ENCODE results near the gene MAPK6.
A peak's percentile ranks its signal among the peaks of the same experiment; 100 is the strongest.

Gene MAPK6

GRCh38 chr15:52102463-52102862, 83.4 kb downstream of the MAPK6 start:
- DNase-seq (ENCODE audit: low spot score): peak; percentile 63

GRCh38 chr15:52103217-52104207, 84.5 kb downstream of the MAPK6 start:
- peak; percentile 86 for DNase-seq (ENCODE audit: low spot score)

GRCh38 chr15:52104532-52105004, 85.5 kb downstream of the MAPK6 start:
- DNase-seq (ENCODE audit: low spot score): no peak

GRCh38 chr15:52105846-52106245, 86.8 kb downstream of the MAPK6 start:
- no peak for DNase-seq (ENCODE audit: low spot score)

GRCh38 chr15:52106641-52107040, 87.6 kb downstream of the MAPK6 start:
- no peak for DNase-seq (ENCODE audit: low spot score)

DNA sequence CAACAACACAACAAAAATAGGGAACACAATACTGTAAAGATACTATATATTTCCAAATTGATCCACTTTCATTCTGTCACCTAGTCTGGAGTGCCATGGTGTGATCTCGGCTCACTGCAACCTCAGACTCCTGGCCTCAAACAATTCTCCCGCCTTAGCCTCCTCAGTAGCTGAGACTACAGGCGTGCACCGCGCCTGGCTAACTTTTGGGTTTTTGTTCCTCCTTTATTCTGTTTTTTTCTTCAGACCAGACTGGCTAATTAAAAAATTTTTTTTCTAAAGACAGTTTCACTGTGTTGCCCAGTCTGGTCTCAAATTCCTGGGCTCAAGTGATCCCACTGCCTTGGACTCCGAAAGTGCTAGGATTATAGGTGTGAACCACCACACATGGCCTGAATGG, 88.2 kb downstream of the MAPK6 start:
- DNase-seq (ENCODE audit: low spot score): no peak

- no peak for DNase-seq (ENCODE audit: low spot score)
Observed at GRCh38 chr15:52109559-52110451, 90.8 kb downstream of the MAPK6 start.

DNA sequence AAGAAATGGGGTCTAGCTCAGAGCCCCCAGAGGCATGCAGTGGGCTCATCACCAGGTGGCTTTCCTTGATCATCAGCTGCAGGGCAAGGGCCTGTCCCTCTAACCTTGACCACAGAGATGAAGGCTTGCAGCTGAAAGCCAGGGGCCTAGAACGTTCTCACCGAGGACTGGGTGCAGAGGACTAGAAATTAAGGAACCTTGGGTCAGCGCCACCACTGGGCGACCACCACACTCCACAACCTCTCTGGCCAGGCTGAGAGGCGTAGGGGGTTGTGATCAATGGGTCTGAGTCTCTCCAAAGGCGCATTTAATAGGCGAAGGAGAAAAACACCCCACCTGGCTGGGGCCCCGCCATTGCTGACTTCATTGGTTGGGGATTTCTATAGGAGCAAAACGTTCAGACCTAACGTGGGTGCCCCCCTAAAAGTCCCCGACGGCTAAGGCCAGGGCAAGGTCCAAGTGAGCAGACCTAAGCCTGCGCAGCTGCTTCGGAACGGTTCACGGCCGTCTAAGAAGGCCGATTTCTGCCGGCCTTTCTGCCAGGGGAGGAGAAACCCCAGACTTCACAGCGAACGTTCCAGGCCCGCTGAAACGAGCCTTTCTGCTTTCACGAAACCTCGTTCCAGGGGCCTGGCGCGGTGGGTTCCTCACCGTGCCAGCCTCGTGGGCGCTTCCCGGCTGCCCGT, 92.6 kb downstream of the MAPK6 start:
- DNase-seq (ENCODE audit: low spot score): no peak

GRCh38 chr15:52112203-52112750, 93.3 kb downstream of the MAPK6 start:
- DNase-seq (ENCODE audit: low spot score): peak; percentile 59

DNA sequence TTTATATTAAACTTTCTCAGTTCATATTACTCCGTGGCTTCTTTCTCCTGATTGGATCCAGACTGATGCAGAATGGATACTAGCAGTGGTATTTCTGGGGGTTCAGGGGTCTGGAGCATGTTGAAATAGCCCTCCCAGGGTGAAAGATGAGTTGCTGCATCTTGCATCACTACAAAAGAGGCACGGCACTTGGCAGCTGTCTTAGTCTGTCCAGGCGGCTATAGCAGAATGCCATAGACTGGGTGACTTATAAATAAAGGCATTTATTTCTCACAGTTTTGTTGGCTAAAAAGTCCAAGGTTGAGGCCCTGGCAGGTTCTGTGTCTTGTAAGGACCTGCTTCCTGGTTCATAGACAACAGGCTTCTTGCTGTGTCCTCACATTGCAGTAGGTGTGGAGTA, 94.2 kb downstream of the MAPK6 start:
- no peak for DNase-seq (ENCODE audit: low spot score)

- DNase-seq (ENCODE audit: low spot score): no peak
Observed at GRCh38 chr15:52113708-52114107, 94.7 kb downstream of the MAPK6 start.

DNA sequence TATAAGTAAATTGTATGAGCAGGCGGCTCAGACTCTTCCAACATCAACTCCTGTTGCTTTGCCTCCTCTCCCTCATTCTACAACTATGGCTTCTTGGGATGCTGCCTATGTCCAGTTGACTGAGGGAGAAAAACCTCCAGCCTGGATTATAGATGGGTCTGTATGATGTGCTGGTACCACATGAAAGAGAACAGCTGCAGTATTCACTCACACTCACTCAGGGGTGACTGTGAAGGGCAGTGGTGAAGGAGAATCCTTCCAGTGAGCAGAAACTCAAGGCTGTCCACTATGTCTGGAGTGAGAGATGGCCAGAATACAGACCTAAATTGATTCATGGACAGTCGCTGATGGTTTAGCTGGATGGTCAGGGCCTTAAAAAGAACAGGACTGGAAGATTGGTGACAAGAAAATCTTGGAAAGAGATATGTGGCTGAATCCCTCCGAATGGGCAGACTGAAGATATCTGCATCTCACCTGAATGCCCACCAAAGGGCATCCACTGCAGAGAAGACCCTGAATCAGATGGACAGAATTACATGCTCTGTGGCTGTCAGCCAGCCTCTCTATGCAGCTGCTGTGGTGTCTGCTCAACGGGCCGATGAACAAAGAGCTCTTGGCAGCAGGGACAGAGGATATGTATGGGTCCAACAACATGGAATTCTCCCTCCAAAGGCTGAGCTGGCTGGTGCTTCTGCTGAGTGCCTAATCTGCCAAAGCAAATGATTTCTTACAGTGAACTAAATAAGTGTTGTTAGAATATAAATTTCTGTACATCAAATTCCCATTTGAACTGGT, 95.4 kb downstream of the MAPK6 start:
- no peak for DNase-seq (ENCODE audit: low spot score)

- DNase-seq (ENCODE audit: low spot score): no peak
Observed at GRCh38 chr15:52115598-52116427, 96.8 kb downstream of the MAPK6 start.
